Left forelimb (tissue), 1 donor: ENCODE results near the gene IRAK2.

ENCODE experiments used
- DNase-seq: peaks from one replicate; pipeline ENCODE4 v3.0.0-alpha.2; 2018; ENCODE audit warnings: low spot score

The IRAK2 gene

DNA sequence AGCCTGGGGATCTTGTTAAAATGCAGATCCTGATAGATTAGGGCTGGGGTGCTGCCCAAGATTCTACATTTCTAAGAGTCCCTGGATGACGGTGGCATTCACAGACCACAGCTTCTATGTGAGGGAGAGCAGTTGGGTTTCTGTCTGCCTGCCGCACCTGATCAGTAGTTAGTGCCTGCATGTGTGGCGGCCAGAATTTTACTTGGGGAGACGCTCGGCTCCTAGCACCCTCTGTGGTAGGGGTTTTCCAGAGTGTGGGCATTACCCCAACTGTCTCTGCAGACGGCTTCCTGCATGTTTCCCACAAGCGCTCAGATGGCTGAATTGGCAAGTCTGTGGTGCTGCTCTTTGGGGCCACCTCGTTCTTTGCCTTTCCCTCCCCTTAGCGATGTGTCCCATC is 119.8 kb downstream of the IRAK2 start:
- no peak for DNase-seq

DNA sequence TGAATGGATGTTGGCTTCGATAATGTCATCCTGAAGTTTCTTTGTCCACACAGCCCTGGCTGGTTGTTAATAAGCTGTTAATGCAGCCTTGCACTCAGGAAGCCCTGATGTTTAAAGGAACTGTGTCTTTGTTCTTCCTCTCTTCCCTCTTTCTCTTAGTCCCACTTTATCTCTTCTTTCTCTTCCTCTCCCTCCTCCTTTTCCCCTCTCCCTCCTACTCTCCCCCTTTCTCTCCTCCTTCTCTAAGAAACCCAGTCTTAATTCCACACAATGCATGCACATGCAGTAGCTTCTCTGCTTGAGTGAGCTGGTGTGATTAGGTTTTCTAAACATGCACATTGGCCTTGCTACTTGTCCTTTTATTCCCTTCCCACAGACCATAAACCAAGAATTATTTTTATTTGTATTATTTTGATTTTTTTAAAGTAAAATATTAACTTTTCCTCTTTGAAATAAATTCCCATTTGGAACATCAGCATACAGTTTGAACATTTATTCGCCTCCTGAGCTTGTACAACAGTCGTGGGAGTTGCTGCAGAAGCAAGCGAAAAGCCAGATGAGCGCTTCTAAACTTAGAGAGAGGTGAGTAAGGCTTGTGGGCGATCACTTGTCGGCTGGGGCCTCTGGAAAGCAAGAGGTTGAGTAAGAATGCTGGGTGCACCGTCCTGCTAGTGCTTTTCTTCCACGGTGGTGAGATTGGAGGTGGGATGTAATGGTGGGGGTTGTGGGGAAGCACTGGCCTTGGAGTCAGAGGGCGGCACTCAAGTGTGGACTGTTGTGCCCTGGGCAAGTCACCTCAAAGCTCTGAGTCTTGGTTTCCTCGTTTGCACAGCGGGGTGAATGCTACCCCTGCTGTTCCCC is 120.8 kb downstream of the IRAK2 start:
- no peak for DNase-seq

DNA sequence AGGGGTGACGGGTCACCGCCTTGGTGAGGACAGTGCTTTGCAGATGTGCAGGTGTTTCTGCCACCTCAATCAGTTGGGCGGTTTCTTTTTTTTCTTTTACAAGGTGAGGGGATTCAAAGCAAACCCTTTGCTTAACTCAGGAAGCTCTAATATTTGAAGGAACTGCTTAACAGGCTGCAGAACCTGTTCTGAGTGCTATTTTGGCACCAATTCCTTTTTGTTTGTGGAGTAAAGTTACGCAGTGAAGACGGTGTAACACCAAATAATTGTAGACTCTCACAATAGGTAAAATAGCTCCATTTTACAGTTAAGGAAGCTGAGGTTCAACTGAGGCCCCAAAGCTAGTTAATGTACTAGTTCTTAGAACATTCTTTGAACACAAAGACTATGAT is 121.4 kb downstream of the IRAK2 start:
- DNase-seq = no peak

DNA sequence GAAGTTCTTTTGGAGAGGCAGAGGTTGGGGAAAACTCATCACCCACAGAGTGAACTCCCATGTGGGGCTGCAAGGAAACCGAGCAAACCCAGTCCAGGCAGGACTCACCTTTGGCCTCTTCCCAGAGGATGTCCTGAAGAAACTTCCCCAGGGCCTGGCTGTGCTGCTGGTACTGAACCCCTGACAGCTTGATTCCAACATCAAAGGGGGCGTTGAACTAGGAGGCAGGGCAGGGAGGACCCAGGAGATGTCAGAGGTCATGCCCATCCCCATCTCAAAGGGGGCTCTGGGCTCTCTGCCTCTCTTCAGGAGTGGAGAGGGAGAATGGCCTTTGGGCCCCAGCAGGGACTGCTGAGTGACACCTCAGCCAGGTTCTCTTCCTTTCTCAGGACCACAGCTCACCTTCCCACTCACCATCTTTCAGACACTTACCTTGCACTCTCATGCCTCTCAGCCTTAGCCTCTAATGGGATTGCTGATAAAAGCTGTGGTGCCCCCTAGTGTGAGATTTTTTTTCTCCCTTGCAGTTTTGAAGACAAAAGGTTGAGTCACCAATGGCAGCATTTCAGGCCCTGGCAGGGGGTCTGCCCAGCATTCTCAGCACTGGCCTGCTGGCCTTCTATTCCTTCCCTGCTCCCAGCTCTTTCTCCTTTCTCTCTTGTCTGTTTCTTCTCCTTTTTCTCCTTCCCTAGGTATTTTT is 122.0 kb downstream of the IRAK2 start:
- DNase-seq = no peak

DNA sequence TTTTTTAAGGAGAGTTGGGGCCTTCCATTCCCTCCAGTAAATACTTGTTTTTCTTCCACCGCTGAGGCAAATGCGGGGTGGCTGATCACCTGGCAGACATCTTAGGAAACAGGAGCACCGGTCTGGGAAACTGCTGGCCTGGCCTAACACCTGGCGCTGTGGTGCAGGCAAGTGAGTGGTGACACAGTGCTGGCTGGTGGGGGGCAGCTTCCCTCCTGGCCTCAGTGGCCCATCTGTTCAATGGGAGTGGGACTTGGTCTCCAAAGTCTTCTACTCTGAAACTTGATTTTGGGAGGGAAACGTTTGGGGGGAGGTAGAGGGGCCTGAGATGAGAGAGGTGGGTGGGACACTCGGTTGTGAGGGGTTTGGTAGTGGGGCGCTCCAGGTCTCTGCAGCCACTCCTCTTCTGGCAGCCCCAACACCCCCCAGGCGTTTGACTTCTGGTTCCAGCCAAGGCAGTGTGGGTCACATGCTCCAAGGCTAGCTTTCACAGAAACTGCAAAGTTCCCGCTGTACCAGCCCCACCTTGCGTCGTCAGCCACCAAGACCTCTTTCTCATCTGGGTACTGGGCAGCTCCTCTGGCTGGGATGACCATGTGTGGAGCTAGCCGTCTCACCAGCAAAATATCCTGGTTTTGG is 123.3 kb downstream of the IRAK2 start:
- DNase-seq = no peak

DNA sequence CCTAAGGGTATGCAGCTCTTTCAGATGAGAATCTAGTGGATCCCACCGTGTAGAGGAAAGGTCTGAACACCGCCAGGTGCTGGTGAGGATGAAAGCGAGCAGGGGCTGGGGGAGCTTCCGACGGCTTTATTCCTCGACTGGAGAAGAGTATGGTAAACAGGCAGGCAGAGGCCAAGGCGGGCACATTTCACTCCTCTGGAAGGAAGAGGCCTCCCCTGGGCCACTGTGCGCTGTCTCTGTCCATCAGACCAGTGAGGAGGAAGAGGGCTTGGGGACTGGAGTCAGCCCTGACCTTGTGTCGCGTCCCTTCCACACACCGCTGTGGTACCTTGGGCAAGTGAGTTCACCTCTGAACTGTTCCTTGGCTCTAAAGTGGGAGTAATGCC is 123.8 kb downstream of the IRAK2 start:
- no peak for DNase-seq

DNA sequence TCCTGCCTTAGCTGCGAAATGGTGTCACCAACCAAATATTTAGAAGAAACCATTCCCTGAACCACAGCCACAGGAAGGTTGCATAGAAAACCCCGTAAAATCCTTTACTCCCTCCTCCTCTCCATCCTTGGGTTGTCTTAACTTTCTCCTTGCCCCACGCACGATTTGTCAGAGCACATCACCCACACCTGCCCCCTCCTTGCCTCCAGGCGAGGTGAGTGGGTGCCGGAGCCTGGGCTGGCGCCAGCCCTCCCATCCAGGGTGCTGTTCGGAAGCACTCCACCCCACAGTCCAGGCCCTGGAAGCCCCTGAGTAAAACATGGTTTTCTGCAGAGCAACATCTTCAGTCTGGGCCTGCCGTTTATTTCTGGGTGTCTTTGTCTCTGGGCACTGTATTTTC is 124.4 kb downstream of the IRAK2 start:
- DNase-seq = no peak

DNA sequence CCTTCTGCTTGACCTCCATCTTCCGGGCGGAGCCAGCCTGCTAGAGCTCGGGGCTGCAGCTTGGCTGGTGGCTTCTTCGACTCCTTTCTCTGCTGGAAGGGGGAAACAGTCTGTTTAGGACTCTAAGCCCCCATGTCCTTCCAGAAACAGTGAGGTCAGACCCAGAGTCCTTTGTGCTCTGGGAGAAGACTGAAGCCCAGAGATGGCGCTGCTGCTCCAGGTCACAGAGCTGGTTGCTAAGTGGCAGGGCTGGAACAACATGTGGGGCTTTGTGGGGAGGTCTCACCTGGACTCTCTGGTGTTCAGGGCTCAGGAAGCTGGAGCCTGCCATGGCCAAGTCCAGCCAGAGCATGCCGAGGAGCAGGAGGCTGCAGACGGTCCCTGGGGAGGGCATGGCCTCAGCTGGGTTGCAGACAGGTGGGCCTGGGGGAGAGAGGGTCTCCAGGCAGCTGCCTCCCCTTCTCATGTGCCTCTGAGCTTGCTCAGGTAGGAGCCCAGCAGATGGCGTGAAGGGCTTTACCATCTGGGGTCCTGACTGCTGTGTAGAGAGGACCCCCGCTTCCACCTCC is 125.2 kb downstream of the IRAK2 start:
- DNase-seq = no peak

DNA sequence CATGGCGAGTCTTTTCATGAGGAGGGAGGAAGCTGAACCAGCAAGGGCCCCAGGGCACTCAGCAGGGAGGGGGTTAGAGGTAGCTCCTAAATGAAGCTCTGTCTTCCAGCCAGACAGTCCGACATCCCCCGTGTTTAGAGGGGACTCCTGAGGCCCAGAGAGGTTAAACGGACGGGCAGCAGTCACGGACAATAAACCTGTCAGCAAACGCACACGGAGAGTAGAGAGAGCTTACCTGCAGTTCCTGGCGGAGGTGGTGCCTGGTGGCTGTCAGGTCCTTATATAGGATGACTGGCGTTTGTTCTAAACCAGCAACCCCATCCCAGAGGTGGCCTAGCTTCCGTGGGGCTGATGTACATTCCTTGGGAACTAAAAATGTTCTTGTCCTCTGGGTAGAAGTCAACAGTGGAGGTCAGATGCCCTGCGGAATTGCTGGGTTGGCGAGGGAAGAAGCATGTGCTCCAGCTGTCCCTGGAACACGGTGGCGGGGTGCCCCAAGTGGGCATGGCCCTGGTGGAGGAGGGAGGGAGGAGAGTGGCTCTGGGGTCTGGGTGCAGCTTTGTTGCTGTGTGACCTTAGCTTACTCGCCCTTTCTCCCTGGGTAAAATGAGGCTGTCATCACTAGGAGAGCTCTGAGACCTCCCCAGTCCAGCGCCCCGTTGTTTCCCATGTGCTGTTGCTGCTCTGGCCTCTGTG is 125.9 kb downstream of the IRAK2 start:
- no peak for DNase-seq

DNA sequence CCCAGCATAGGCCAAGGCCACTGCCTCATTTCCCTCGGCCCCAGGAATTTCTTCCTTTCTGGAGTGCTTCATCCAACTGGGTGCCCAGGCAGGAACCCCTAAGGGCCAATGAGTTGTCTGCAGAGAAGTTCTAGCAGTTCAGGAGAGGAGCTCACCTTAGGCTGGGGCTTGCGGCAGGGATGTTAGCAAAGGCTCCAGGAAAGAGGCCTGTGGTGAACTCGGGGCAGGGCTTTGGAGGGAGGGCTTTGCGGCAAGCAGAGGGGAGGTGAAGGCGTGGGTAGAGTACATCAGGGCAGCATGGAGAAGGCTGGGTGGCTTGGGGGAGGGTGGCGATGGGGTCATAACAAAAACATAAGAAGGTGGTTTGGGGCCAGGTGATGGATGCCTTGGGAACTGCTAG is 126.9 kb downstream of the IRAK2 start:
- no peak for DNase-seq

DNA sequence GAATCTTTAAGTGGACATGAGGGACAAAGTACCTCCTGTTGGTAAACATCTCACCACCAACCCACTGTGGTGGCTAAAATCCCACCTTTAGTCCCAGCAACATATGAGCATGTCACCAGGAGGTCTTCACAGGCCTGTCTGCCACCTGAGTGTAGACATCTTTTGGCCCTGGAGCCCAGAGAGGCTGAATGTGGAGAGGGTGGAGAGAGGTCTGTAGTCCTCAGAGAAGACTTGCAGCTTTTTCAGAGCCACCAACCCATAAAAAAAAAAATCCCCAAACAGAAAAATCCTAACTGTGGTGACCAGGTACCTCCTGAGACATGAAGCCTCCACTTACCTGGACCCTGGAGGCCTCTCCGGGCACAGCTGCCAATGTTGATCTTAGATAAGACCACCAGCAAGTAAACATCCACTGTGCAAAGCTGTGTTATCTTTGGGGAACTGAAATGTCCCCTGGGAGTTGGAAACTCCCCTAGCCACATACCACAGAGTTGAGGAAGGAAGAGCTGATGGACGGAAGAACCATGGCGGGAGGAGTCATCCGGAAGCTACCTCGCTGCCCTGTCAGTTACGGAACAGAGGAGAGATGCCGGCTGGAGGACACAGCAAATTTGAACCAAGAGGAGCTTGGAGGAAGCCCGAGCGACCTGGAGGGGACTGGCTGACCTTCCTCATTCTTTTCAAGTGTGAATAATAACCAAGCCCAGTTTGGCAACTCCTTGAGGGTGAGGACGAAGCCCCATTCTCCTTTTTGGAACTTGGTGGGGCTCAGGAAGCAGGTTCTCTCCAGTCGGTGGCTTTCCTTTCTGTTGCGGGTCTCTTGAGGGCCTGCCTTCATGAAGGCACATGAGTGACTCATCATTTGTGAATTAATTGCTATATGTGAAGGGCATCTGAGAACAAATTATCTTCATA is 128.0 kb downstream of the IRAK2 start, which contains the start of gene GHRL:
Gene GHRL, minus strand, starts transcription at position 443 of the 915 bp plus-strand sequence. CDS start 2,767 bp downstream, outside the sequence.
- DNase-seq = no peak
